GM12892 (cell line): Measurements from ENCODE around the gene TRIM26. TPM values are rescaled to one million over a fixed set of nuclear protein-coding genes. Genes with fewer than 3 reads are reported as not detected.
"Not testable (repeated sequence)": the region's sequence is repeated elsewhere in the genome, so short reads cannot be mapped to it uniquely, and the experiment has no call there.

Source experiments
- DNase-seq: peaks from one replicate; pipeline ENCODE4 v3.0.0; 2011; ENCODE audit not compliant: insufficient read length
- FAIRE-seq: peaks from 2 replicates; lab custom pipeline; 2011; peaks lifted over from hg19 to GRCh38; lab: Jason Lieb, UNC
- POLR2A ChIP-seq: IDR thresholded peaks from 2 replicates; pipeline ENCODE4 v1.6.1; 2011; ENCODE audit warnings: low read depth, low read length, control low read depth
- POLR2AphosphoS5 ChIP-seq: IDR thresholded peaks from 2 replicates; pipeline ENCODE4 v1.6.1; 2011; ENCODE audit warnings: low read depth, low read length, control low read depth
- TAF1 ChIP-seq: IDR thresholded peaks from 2 replicates; pipeline ENCODE4 v1.6.1; 2011; ENCODE audit warnings: low read depth, mild to moderate bottlenecking, control low read depth, low read length, borderline replicate concordance
- polyA plus RNA-seq: library from polyadenylated mRNA; unstranded; fragments of >200 nt; gene quantifications from one replicate; pipeline ENCODE4 v1.2.1, GENCODE V29; 2012; ENCODE audit warnings: missing spikeins, inconsistent platforms; ENCODE audit not compliant: missing spikeins

Gene TRIM26, protein sequence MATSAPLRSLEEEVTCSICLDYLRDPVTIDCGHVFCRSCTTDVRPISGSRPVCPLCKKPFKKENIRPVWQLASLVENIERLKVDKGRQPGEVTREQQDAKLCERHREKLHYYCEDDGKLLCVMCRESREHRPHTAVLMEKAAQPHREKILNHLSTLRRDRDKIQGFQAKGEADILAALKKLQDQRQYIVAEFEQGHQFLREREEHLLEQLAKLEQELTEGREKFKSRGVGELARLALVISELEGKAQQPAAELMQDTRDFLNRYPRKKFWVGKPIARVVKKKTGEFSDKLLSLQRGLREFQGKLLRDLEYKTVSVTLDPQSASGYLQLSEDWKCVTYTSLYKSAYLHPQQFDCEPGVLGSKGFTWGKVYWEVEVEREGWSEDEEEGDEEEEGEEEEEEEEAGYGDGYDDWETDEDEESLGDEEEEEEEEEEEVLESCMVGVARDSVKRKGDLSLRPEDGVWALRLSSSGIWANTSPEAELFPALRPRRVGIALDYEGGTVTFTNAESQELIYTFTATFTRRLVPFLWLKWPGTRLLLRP
- polyA plus RNA-seq, result 22.7 TPM

DNA sequence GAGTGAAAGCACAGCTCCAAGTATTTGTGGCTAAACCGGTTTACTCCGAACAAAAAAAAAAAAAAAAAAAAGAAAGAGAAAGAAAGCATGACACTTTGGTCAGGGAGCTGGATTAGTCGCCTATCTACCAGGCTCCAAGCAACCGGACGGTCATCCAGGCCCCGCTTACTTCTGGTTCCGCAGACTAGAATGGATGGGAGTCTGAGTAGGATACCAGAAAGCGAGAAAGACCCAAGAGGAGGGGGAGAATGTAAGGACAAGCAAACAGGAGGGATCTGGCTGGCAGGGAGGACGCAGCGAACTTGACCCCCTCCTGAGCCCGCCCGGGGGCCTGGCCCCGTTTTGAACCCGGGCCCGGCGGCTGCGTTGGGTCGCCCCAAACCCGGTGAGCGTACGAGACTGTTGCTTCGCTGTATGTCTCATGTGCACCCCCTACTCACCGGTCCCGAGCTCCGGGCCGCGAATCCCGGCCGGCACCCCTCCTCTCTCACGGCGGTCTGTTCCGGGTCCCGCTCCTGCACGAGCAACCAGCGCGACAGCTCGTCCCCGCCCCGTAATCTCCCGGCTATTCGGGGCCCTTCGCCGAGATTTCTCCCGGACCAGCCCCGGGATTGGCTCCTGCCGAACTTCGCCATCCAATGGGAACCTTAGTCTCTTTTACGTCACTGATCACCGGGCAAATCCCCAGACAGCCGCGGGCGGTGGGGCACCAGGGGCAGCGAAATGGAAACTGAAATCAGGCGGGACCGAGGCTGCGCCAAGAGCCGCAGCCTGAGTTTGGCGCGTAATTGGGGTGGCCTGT lies at the start of gene TRIM26:
TSS of gene TRIM26 (minus strand) at position 542 of the 802 bp plus-strand sequence. CDS start 14,303 bp downstream, outside the sequence.
- FAIRE-seq, result peak; percentile 97
- DNase-seq, result peak; percentile 92
- TF ChIP-seq POLR2AphosphoS5 (peak; percentile 92), TAF1 (peak; percentile 66), POLR2A (peak; percentile 94)

DNA sequence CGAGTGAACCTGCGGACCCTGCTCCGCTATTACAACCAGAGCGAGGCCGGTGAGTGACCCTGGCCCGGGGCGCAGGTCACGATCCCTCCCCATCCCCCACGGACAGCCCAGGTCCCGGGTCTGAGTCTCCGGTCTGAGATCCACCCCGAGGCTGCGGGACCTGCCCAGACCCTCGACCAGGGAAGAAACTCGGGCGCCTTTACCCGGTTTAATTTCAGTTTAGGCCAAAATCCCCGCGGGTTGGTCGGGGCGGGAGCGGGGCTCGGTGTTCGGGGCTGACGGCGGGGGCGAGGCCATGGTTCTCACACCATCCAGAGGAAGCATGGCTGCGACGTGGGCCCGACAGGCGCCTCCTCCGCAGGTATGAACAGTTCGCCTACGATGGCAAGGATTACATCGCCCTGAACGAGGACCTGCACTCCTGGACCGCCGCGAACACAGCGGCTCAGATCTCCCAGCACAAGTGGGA lies 46.9 kb upstream of the TRIM26 start:
- no peak for DNase-seq
- TF ChIP-seq POLR2AphosphoS5 (no peak), POLR2A (no peak), TAF1 (no peak)
- no peak for FAIRE-seq

GRCh38 chr6:30259140-30260035 lies 46.2 kb upstream of the TRIM26 start:
- FAIRE-seq, result peak; percentile 89
- TF ChIP-seq TAF1 (no peak), POLR2A (peak; percentile 57; the same call in 1 of the 2 replicates), POLR2AphosphoS5 (0 out of 2 replicates have a peak, but pooled peaks have one; percentile 30)
- peak; percentile 62 for DNase-seq

DNA sequence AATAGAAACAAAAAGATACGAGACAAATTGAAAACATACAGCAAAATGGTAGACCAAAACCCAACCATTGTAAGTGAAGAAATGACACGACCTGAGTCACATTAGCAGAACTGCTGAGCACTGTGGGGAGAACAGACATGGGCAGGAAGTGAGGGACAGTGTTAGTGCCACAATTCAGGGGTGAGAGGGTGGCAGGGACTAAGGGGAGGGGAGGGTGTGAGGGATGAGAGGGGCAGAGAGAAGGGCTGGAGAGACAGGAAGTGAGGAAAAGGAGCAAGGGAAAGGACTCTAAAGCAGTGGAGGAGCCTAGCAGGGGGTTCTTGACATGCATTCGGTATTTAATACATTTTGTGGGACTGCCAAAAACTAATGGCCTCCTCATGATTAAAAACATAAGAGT lies 45.0 kb upstream of the TRIM26 start:
- peak; percentile 69 for FAIRE-seq
- TF ChIP-seq TAF1, result no peak
- no peak for TF ChIP-seq POLR2A
- no peak for TF ChIP-seq POLR2AphosphoS5
- no peak for DNase-seq

GRCh38 chr6:30252417-30252816 lies 39.2 kb upstream of the TRIM26 start:
- not testable (repeated sequence) for FAIRE-seq

DNA sequence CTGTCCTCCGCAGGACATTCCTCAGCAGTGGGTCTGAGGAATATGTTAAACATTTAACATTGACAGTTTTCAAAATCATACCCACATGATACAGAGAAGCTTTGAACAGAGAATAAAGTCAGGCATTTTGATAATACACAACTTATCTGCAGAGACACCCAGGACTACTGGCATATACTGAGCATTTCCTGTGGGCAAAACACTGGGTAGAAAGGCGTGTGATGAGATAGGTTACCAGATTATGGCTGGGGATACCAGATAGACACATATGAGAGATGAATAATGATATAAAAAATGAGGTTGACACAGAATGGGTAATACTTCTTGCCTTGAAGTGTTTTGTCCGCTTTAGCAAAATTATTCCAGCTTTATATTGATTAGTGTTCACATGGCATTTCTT lies 31.4 kb upstream of the TRIM26 start:
- no peak for FAIRE-seq
- DNase-seq, result no peak
- TF ChIP-seq POLR2A (no peak), POLR2AphosphoS5 (no peak), TAF1 (no peak)

More at GRCh38 chr6:30252417-30252816, 39.2 kb upstream of the TRIM26 start:
- not testable (repeated sequence) for DNase-seq

GRCh38 chr6:30238178-30238795 lies 25.1 kb upstream of the TRIM26 start:
- FAIRE-seq, result peak; percentile 88
- TF ChIP-seq POLR2AphosphoS5, result no peak
- no peak for TF ChIP-seq POLR2A
- TF ChIP-seq TAF1, result no peak
- peak; percentile 21 for DNase-seq

GRCh38 chr6:30234356-30234755 lies 21.1 kb upstream of the TRIM26 start:
- no peak for FAIRE-seq
- no peak for DNase-seq
- no peak for TF ChIP-seq POLR2A

DNA sequence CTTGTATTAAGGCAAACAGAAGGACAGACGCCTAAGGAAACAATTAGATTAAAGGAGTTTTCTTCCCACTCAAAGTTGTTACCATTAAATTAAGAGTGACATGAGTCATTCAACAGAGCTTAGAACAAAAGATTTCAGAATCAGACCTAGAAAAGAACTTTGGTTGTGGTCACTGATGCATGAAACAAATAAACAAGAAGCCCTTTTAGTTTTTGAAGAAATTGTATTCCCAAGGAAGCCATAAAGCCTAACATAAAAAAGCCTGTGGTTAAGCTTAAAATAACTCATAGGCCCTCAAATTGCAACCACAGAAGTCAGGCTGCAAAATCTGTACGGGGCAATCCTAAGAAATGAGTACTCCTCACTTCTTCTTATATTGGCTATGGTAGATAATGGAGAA lies 17.9 kb upstream of the TRIM26 start:
- FAIRE-seq, result no peak
- no peak for DNase-seq
- TF ChIP-seq TAF1 (no peak), POLR2A (no peak), POLR2AphosphoS5 (no peak)

- no peak for TF ChIP-seq TAF1
- TF ChIP-seq POLR2AphosphoS5, result no peak
- no peak for TF ChIP-seq POLR2A
- FAIRE-seq, result no peak
- DNase-seq, result no peak
These were observed 14.7 kb upstream of the TRIM26 start for GRCh38 chr6:30227763-30228487.
